UCSD-AML1 (cell line): ENCODE results near the gene MIER3.
"Not testable (repeated sequence)": the region's sequence is repeated elsewhere in the genome, so short reads cannot be mapped to it uniquely, and the experiment has no call there.

Experiments used
- DNase-seq: peaks from one replicate; lab custom pipeline; 2025; ENCODE audit not compliant: unreplicated experiment; lab: John Stamatoyannopoulos, UW

The MIER3 gene, protein sequence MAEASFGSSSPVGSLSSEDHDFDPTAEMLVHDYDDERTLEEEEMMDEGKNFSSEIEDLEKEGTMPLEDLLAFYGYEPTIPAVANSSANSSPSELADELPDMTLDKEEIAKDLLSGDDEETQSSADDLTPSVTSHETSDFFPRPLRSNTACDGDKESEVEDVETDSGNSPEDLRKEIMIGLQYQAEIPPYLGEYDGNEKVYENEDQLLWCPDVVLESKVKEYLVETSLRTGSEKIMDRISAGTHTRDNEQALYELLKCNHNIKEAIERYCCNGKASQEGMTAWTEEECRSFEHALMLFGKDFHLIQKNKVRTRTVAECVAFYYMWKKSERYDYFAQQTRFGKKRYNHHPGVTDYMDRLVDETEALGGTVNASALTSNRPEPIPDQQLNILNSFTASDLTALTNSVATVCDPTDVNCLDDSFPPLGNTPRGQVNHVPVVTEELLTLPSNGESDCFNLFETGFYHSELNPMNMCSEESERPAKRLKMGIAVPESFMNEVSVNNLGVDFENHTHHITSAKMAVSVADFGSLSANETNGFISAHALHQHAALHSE

DNA sequence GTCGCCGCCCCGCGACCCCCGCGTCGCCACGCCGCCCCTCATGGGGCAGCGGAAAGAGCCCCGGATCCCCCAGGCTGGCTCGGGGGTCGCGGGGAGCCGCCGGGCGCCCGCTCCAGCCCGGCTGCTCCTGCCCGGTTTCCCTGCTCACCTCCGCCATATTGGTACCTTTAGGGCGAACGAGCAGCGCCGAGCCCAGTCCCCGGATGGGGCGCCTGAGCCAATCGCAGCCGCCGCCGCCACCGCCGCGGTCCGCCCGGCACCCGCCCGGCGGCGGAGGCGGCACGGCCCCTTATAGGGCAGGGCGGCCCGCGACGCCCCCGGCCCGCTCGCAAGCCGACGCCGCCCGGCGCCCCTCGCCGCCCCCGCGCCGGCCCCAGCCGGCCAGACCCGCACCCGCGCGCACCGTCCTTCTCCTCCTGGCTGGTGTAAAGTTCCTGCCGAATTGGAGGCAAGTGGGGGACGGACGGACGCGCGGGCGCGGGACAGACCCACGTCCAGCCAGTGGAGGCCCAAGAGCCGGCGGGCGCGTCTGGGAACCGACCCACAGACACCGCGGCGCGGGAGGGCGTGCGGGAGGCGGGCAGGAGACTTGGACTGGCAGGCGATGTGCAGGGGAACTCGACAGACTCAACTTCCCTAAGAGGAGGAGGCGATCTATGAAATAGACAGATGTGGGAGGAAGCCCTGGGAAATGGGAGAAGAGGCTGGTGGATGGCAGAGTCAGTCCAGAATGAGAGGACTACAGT, at the start of gene MIER3:
Gene MIER3 (minus strand): TSS at position 178 of the 746 bp plus-strand sequence. CDS start 21 bp downstream, at position 157.
- peak; percentile 77 for DNase-seq

DNA sequence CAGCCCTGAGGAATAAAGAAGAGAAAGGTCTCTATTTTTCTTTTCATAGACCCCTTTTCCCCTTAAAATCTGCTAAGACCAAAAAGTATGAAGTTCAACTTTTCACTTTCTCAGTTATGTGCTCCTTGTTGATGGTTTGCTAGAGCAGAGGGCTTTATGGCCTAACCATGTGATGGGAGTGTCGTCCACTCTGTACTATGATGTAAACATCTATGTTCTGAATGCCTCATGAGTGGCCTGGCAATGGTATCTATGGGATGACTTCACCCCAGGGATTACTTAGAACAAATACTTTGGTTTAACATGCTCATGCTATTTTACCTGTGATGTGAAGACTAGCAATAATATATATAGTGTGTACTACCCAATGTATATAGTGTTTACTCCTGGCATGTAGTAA, 43.7 kb upstream of the MIER3 start:
- DNase-seq, result no peak

DNA sequence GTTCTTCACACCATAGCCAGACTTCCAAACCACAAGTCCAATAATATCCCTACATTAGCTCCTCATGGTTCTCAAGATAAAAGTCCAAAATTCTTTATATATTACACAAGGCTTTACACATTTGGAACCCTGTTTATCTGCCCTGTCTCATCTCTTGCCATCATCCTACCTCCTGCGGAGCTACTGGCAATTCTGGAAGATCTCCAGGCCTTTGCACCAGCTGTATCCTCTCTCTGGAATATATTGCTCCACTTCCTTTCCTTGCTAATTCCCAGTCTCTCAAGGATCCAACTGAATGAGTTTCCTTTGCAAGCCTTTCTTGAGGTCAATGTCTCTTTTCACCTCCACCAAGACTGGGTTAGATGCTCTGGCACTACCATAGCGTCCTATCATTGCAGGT, 41.3 kb upstream of the MIER3 start:
- DNase-seq, result no peak

DNA sequence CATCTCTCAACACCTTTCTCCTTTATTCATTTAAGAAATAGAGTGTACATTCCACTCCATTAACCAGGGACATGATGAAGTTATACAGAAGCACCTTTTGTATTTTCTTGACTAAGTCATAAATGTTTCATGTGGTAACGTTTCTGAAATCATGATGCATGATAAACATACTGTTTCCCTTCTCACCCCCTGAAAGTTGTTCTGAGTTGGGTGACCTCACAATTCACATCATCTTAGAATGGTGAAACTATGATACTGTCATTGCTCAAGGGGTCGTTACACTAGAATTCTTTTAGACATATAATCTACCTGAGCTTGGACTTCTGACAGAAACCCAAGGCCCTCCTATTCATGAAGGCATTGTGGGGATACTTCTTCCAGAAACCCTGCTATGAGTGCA, 37.8 kb upstream of the MIER3 start:
- DNase-seq, result no peak

DNA sequence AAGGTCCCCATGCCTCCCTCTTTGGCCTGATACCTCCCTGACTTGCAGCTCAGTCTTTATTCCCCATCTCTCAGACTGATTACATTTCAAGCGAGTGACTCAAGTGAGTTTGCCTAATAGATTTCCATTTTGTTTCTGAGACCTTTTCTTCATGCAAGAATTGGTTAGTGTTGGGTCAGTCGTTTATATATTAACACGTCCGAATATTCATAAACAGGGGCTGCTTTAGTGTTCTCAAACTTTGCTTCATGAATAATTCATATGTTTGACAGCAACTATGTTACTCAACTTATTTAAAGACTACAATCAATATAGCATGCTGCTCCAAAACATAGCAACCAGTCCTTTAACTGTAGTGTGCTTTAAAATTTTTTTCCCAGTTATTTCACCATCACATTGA, 36.6 kb upstream of the MIER3 start:
- DNase-seq, result no peak

DNA sequence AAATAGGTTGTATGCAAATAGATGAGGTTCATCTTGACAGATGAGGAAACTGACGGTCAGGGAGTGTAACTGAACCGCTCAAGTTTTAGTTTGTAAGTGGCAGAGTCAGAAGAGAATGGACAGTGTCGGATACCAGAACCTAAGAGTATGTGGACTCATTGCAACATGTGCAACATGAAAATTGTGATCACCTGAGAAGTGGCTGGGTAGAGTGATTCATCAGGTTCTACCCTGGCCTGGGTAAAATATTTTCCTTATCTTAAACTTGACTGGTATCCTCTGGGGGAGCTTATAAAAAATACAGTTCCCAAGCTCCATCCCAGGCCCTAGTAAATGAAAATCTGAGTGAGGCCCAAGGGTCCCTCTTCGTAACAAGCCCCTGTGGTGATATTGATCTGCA, 35.2 kb upstream of the MIER3 start:
- DNase-seq, result no peak

DNA sequence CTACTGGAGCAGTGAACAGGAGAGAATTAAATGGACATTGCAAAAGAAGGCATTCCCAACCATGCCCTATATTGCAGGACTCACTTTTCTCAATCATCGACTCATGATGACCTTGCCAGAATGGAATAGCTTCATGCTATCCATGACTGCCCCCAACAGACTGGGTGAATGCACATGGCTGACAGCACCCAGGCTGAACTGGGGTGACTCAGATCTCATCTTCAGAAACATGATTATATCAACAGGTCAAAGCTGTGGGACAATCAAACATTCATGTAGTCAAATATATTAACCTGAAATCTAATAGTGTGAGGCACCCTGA, 34.7 kb upstream of the MIER3 start:
- DNase-seq, result no peak

DNA sequence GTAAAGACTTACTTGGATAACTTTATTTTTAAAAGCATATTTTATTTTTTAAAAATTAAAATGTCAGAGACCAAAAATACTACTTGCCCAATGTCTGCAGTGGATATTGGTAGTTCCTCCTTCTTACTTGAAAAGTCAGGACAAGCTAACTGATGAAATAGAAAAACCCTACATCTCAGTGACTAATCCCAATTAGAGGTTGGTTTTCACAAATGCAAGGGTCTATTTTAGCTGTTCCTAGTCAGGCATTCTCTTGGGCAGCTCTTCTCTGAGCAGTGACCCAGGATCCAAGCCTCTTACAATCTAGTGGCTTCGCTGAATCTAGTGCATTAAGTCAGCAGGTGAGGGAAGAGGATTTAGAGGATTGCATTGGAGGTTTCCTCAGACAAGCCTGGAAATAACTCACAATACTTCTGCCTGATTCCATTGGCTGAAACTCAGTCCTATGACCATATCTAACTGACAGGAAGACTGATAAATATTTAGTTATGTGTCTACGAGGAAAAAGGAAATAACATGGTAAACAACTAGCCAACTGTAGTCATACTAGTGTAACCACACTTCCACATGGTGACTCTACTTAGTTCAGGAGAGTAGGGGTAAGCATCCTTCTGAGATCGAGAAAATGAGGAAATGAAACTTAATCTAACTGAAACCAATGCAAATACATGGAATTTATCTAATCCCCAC, 34.2 kb upstream of the MIER3 start:
- DNase-seq, result no peak

DNA sequence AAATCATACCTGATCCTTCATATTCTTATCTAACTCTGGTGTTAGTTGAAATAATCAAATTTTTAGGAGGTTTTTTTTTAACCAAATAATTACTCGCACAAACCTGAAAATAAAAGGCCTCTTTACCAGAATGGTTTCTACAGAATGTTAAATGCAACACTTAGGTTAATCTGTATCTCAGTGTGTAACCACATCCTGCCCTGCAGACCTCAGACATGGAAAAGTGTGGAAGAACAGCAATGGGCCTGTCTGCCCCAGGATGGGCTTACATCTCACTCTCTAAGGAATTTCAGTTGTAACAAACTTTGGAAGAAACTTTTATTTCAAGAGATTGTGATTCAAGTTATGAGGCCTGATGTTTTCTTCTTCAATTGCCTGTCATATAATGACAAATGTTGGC, 32.5 kb upstream of the MIER3 start:
- peak; percentile 12 for DNase-seq

DNA sequence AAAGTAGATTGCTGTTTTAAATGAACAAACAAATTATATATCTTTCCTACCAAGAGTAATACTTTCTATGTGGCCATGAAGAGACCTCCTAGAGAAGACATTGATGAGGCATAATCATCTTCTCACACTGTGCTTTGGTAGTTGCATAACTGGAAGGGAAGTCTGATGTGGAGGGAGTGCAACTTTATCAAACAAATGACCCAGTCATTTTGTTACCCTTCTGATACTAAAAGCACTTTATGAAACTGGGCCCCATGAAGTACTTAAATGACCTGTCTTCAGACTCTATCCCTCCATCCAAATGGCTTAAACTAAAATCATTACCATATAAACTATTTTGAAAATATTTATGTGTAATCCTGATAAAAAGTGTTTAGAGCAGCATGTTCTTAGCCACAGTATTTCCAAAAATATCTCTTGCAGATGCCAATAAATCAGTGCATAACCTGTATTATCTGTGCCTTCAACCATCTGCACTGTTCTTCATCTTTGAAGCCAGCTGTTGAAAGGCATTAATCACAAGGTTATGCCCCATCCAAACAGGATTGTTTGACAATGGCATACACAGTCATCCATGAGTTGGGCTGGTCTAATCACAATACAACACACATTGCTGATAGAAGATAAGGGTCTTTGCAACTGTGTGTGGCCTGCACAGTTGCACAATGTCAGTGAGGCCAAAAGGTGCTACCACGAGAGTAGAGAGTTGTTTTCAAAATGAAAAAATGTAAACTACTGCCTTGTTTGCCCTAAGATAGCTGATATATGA, 31.9 kb upstream of the MIER3 start:
- no peak for DNase-seq

DNA sequence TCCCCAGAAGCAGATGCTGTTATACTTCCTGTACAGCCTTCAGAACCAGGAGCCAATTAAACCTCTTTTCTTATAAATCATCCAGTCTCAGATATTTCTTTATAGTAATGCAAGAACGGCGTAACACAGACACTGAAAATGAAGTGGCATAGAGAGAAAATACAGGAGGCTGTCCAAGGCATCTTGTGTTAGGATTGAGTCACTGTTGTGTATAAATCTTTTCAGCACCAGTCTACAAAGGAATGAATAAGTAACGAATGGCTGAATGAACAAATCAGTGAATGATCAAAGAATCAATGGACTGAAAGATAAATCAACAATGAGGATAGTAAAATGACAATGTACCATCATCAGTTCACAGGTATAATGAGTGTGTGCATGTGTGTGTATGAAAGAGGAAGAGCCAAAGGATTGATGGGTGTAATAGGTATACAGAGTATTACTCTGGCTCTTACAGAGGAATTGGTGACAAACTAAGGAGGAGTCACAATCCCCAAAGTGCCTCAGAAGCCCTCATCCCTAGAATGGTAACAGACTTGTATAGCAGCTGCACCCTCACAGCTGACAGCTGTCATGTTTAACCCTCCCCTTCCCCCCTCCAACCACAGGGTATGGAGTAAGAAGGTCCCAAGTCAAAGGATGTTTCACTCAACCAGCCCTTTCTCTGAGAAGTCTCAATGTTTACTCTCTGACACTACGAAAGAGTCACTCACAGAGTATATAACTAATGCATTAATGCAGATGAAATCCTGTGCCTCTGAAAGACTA, 29.8 kb upstream of the MIER3 start:
- DNase-seq, result no peak

DNA sequence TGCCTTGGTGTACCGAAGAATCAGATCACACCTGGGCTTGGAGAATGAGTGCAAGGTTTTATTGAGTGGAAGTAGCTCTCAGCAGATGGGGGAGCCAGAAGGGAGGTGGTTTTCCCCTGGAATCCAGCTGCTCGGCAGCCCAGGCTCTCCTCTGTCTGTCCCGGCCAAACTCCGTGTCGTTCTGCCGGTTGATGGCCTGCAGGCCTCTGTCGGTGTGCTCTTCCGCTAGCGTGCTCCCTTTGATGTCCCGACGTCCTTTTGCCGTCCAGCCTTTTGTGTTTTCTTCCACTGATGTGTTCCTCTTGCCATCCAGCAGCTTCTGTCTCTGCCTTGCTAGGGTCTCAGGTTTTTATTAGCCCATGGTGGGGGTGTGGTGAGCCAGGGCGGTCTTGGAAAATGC, 28.0 kb upstream of the MIER3 start:
- DNase-seq, result no peak

DNA sequence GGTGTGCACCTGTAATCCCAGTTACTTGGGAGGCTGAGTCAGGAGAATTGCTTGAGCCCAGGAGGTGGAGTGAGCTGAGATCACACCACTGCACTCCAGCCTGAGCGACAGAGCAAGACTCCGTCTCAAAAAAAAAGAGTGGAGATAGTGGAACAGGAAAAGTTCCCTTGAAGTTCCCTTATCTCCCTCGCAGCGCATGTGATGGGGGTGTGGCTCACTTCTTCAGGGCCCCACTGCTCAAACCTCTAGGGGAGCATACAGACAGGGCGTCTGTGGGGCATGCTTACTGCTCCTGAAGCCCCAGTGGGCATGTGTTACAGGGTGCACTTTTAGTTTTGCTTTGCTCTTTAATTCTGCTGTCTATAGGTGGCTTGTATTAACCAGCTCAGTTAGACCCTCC, 27.6 kb upstream of the MIER3 start:
- not testable (repeated sequence) for DNase-seq

DNA sequence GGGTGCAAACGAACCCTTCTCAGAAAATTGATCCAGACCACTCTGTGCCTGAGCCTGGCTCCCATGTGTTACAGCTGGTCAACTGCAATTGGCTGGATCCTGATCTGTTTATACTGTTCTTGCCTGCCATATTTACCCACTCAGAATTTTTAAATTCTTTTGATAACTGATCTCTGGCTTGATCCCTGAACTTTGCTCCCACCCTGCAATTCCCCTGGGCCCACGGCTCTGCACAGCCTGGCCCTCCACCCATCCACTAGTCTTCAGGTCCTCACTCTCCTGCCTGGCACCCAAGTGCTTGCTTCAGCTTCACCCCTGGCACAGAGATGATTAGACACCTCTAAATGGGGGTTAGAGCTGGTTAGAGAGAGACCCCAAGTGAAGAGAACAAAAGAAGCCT, 25.9 kb upstream of the MIER3 start:
- DNase-seq, result no peak

DNA sequence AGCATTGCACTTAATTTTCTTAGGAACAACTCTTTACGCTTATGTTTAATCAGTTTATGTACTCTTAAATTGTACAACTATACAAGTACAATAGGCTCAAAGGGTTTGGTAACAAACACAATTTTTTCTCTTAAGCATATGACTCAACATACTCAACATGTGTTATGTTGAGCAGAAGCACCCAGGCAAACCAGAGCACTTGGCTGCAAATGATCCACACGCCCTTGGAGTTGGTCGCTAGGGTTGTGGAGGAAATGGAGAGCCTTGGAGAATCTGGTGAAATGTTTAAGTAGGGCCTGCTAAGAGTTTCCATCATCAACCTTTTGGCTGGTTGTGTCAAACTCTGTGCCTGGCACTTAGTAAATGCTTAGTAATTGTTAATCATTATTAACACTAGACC, 25.1 kb upstream of the MIER3 start:
- DNase-seq, result no peak

DNA sequence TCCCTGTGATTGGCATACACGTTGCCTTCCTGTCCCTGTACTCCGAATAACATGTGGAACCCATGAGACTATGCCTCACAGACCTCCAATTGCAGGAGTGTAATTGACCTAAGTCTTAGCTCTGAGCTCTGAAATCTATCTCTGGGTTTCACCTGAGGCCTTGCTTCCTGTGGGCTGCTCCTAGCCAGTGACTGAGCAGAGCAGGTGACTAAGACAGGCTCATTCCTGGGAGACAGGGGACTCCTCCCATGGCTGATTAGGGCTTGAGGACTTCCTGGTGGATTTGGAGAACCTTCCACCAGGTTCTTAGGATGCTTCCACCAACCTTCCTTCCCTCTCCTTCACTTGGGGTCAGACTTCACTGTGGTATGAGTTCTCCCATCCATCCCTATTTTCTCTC, 22.3 kb upstream of the MIER3 start:
- no peak for DNase-seq

DNA sequence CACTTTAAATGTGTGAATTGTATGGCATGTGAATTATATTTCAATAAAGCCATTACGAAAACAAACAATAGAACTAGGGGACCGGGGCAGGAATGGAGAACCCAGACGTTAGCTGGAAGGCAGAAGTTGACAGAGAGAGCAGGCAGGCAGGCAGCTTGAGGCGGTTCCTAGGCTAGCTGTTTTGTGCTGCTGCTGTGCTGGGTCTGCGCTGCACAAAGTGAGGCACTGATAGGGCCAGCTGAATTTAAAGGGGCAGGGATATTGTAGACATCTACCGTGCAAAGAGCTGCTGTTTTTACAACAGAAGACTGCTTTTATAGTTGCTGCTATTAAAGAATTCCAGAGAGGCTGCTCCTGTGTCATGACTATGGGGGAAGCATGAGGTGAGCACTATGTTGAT, 21.6 kb upstream of the MIER3 start:
- DNase-seq, result no peak

DNA sequence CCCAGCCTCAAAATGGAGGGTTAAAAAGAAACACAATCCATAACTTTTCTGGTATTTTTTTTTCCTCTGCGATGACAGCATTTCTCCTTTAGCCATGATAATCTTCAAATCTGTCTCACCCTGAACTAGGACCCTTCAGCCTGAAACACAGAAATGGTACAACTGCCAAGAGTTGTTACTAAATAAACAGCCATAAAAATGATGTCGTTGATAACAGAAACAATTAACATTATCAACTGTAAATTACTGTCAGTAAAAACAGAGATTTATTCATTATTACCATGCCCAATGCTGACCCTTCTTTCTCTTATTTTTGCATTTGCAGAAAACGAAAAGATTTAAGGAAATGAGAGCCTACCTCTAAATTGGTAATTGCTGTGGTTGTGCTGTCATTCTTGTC, 19.4 kb upstream of the MIER3 start:
- DNase-seq, result no peak

DNA sequence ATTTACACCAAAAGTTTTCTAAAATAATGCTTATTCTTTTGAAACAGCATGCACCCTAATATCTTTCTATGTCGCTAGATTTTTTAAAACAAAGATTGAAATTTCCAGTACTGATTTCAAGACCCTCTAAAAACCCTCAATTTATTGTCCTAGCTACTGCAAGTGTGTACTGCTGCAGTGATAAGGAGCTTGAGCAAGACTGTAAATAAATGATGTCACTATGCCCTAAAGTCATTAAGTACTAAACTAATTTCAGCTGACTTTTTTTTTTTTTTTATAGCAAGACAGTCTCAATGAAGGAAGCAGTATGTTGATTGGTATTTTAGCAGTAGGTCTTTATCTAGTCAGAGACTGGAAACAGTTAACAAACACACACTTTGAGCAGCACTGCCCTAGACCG, 12.2 kb upstream of the MIER3 start:
- no peak for DNase-seq

DNA sequence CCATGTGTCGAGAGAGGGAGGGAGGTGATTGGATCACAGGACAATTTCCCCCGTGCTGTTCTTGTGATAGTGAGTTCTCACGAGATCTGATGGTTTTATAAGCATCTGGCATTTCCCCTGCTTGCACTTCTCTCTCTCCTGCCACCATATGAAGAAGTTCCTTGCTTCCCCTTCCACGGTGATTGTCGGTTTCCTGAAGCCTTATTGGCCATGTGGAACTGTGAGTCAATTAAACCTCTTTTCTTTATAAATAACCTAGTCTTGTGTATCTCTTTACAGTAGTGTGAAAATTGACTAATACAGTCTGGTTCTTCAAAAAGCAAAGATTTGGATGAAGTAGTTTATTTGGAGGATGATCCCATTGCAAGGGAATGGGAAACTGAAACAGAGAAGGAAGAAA, 11.3 kb upstream of the MIER3 start:
- DNase-seq, result no peak
